DND-41 (cell line): ENCODE measurements around the gene C14orf180.

Source experiments
- ATAC-seq: fragments of 200-7000 bp; cut with Tn5 transposase; 3 replicates; pipeline ENCODE4 v1.9.1; 2021; ENCODE audit warnings: low read depth; ENCODE audit not compliant: insufficient read depth
- DNase-seq: peaks from one replicate; pipeline ENCODE4 v3.0.0-alpha.2; 2020
- H2AFZ ChIP-seq: 2 replicates; pipeline ENCODE4 v1.6.0; 2012; ENCODE audit warnings: low read depth, low read length
- H3K27ac ChIP-seq: 2 replicates; pipeline ENCODE4 v1.5.1; 2012; ENCODE audit warnings: low read length, inconsistent platforms
- H3K27me3 ChIP-seq: fragments of 200-600 bp; sonication (generic); 2 replicates; pipeline ENCODE4 v1.6.0; 2012; ENCODE audit warnings: low read length, mild to moderate bottlenecking, inconsistent platforms; ENCODE audit not compliant: insufficient read depth, poor library complexity
- H3K36me3 ChIP-seq: 2 replicates; pipeline ENCODE4 v1.5.1; 2012; ENCODE audit warnings: low read length, inconsistent platforms; ENCODE audit not compliant: insufficient read depth
- H3K4me1 ChIP-seq: 2 replicates; pipeline ENCODE4 v1.5.1; 2012; ENCODE audit warnings: mild to moderate bottlenecking, low read length; ENCODE audit not compliant: insufficient read depth
- H3K4me2 ChIP-seq: 2 replicates; pipeline ENCODE4 v1.6.0; 2012; ENCODE audit warnings: mild to moderate bottlenecking, moderate library complexity, low read length, inconsistent platforms; ENCODE audit not compliant: insufficient read depth
- H3K4me3 ChIP-seq, 2 experiments: fragments of 200-600 bp in 1 of 2; shearing (Covaris generic) in 1 of 2; 2 replicates each; pipeline ENCODE4 v1.5.1; 2012 to 2016; ENCODE audit warnings: inconsistent platforms in 2 of 2, low read length in 2 of 2, mild to moderate bottlenecking in 2 of 2, low read depth in 1 of 2, moderate library complexity in 1 of 2
- H3K79me2 ChIP-seq: 2 replicates; pipeline ENCODE4 v1.6.0; 2012; ENCODE audit warnings: low read length, inconsistent platforms; ENCODE audit not compliant: insufficient read depth
- H3K9ac ChIP-seq: 2 replicates; pipeline ENCODE4 v1.6.0; 2012; ENCODE audit warnings: low read depth, mild to moderate bottlenecking, inconsistent platforms, low read length, moderate library complexity
- H3K9me3 ChIP-seq: 2 replicates; pipeline ENCODE4 v1.5.1; 2012; ENCODE audit warnings: low read length, moderate library complexity, mild to moderate bottlenecking, inconsistent platforms; ENCODE audit not compliant: insufficient read depth, severe bottlenecking
- H4K20me1 ChIP-seq: 2 replicates; pipeline ENCODE4 v1.6.0; 2012; ENCODE audit warnings: low read length; ENCODE audit not compliant: insufficient read depth
- EZH2 ChIP-seq: IDR thresholded peaks from 3 replicates; pipeline ENCODE4 v1.6.1; 2012; ENCODE audit warnings: borderline replicate concordance, low read depth, mild to moderate bottlenecking, moderate library complexity, low read length, inconsistent platforms; ENCODE audit not compliant: severe bottlenecking
- TF ChIP-seq, protein P1 (sequence below): IDR thresholded peaks from 2 replicates; pipeline ENCODE4 v1.5.1; 2012; ENCODE audit warnings: borderline replicate concordance, low read length, moderate library complexity, mild to moderate bottlenecking; ENCODE audit not compliant: poor library complexity, severe bottlenecking; ENCODE audit errors: extremely low read depth

The C14orf180 gene

GRCh38 chr14:104568620-104569019, 10.9 kb upstream of the C14orf180 start:
- Histone ChIP-seq H3K79me2 (no peaks in the 10 kb centered on the region), H4K20me1 (peaks cover 8% of the 10 kb centered on the region), H3K9me3 (no peaks in the 10 kb centered on the region), H3K9ac (no peak overlapping the region), H3K4me2 (no peak overlapping the region), H3K27ac (no peak overlapping the region), H3K4me1 (no peaks in the 10 kb centered on the region), H3K4me3 (no peak overlapping the region), H2AFZ (no peak overlapping the region), H3K36me3 (no peaks in the 10 kb centered on the region), H3K27me3 (peaks cover 6% of the 10 kb centered on the region)
- no peak for DNase-seq
- no peak for ATAC-seq
- no peak for TF ChIP-seq EZH2
- TF ChIP-seq, protein P1, sequence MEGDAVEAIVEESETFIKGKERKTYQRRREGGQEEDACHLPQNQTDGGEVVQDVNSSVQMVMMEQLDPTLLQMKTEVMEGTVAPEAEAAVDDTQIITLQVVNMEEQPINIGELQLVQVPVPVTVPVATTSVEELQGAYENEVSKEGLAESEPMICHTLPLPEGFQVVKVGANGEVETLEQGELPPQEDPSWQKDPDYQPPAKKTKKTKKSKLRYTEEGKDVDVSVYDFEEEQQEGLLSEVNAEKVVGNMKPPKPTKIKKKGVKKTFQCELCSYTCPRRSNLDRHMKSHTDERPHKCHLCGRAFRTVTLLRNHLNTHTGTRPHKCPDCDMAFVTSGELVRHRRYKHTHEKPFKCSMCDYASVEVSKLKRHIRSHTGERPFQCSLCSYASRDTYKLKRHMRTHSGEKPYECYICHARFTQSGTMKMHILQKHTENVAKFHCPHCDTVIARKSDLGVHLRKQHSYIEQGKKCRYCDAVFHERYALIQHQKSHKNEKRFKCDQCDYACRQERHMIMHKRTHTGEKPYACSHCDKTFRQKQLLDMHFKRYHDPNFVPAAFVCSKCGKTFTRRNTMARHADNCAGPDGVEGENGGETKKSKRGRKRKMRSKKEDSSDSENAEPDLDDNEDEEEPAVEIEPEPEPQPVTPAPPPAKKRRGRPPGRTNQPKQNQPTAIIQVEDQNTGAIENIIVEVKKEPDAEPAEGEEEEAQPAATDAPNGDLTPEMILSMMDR: no peak

DNA sequence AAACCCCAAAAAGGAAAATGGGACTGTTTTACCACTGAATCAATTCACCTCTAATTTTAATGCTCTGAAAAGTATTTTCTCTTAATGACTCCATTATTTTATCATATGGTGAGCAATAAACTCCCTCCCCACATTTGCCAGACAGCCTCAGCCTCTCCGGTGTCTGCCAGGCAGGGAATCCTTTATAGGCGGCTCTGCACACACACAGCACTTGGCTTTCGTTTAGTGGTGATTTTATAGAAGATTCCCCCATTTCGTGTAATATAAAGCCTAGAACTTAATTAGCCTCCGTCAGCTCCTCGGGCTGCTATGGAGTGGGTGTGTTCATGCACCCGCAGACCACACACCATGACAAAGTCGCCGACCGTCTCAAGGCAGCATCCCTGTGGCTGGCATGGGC, 10.1 kb upstream of the C14orf180 start:
- H3K27ac ChIP-seq: no peak overlapping the region
- no peak overlapping the region for H2AFZ ChIP-seq
- ATAC-seq (no peak), DNase-seq (no peak)
- H3K9ac ChIP-seq: no peak overlapping the region
- H4K20me1 ChIP-seq: peaks cover 8% of the 10 kb centered on the region
- H3K4me2 ChIP-seq: no peak overlapping the region
- TF ChIP-seq EZH2: no peak
- TF ChIP-seq, protein P1: no peak
- H3K27me3 ChIP-seq: peaks cover 5% of the 10 kb centered on the region
- H3K4me3 ChIP-seq: no peak overlapping the region
- H3K4me1 ChIP-seq: no peaks in the 10 kb centered on the region
- H3K36me3 ChIP-seq: no peaks in the 10 kb centered on the region
- H3K9me3 ChIP-seq: no peaks in the 10 kb centered on the region
- no peaks in the 10 kb centered on the region for H3K79me2 ChIP-seq

DNA sequence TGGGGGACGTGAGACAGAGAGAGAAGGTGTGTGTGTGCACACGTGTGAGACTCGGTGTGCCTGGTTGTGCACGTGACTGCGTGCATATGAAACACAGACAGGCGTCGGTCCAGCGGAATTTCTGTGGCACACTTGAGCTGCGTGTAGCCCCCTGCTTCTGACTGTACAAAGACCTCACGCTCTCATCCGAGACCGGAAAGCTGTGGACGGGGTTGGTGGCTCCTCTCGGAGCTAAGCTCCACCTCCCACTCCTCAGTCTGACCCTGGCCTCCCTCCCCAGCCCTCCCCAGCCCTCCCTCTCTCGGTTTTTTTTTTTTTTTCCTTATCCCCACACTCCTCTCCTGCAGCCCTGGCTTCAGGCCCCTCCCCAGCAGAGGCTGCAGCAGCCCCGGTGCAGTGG, 8.3 kb upstream of the C14orf180 start:
- Histone ChIP-seq H3K9ac (no peak overlapping the region), H3K4me1 (no peaks in the 10 kb centered on the region), H3K4me3 (no peak overlapping the region), H4K20me1 (peaks cover under 1% of the 10 kb centered on the region), H3K27me3 (no peaks in the 10 kb centered on the region), H3K4me2 (no peak overlapping the region), H2AFZ (no peak overlapping the region), H3K9me3 (no peaks in the 10 kb centered on the region), H3K79me2 (no peaks in the 10 kb centered on the region), H3K27ac (no peak overlapping the region), H3K36me3 (no peaks in the 10 kb centered on the region)
- no peak for DNase-seq
- ATAC-seq: no peak
- TF ChIP-seq, protein P1: no peak
- TF ChIP-seq EZH2: no peak
